Activated T-cell treated with anti-CD3 and anti-CD28 coated beads for 48 hours (primary cell): ENCODE measurements around the gene CTDP1.

Source experiments
- DNase-seq: peaks from one replicate; pipeline ENCODE4 v3.0.0-alpha.2; 2020; ENCODE audit warnings: low read depth

The CTDP1 gene

GRCh38 chr18:79763407-79763806 lies 83.8 kb downstream of the CTDP1 start:
- no peak for DNase-seq

GRCh38 chr18:79764131-79764530 lies 84.5 kb downstream of the CTDP1 start:
- DNase-seq = no peak

DNA sequence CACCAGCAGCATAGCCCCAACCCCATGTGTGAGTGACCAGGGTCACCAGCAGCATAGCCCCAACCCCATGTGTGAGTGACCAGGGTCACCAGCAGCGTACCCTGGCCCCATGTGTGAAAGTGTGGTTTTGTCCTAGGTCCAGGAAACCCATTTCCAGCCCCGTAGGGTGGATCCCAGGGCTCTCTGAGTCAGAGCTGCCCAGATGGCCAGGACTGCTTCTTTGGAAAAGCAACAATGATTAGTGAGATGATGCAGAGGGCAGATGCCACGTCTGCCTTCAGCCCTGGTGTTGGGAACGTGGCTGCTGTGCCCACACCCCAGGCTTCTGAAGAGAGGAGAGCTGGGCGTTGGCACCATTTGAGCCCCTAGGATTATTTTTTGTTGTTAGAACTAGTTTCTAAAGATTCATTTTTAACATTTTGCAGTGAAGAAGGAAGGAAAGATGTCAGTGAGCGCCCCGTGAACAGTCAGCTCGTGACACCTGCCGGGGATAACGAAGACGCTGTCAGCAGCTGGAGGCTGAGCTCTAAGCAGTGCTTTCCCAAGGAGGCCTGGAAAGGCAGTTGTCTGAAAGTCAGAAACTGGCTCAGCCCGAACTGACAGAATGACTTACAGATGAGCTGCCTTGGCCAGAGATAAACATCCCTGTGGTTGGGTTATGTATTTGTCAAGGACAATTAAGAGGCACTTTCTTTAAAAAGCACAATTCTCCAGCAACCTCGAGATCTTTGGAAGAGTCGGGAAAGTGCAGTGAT lies 86.1 kb downstream of the CTDP1 start:
- DNase-seq = no peak

- no peak for DNase-seq
These were observed 86.7 kb downstream of the CTDP1 start for GRCh38 chr18:79766308-79766707.

GRCh38 chr18:79768745-79769144 lies 89.1 kb downstream of the CTDP1 start:
- DNase-seq = no peak

GRCh38 chr18:79769698-79770500 lies 90.3 kb downstream of the CTDP1 start:
- DNase-seq = no peak

DNA sequence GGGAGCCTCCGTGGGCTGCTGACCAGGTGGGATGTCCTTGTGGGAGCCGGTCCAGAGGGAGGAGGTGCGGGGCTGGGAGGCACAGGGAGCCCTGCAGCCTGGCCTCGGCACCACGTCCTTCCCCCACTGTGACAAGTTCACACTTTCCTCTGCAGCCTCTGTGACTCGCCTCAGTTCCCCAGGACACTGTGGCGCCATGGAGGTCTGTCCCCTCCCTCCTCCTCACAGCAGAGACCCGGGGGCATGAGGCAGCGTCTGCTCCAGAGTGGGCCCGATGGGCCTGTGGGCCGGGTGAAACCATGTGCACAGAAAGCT lies 90.9 kb downstream of the CTDP1 start:
- no peak for DNase-seq

GRCh38 chr18:79770826-79771225 lies 91.2 kb downstream of the CTDP1 start:
- DNase-seq = no peak

- no peak for DNase-seq
These were observed 92.0 kb downstream of the CTDP1 start for GRCh38 chr18:79771446-79772107.

DNA sequence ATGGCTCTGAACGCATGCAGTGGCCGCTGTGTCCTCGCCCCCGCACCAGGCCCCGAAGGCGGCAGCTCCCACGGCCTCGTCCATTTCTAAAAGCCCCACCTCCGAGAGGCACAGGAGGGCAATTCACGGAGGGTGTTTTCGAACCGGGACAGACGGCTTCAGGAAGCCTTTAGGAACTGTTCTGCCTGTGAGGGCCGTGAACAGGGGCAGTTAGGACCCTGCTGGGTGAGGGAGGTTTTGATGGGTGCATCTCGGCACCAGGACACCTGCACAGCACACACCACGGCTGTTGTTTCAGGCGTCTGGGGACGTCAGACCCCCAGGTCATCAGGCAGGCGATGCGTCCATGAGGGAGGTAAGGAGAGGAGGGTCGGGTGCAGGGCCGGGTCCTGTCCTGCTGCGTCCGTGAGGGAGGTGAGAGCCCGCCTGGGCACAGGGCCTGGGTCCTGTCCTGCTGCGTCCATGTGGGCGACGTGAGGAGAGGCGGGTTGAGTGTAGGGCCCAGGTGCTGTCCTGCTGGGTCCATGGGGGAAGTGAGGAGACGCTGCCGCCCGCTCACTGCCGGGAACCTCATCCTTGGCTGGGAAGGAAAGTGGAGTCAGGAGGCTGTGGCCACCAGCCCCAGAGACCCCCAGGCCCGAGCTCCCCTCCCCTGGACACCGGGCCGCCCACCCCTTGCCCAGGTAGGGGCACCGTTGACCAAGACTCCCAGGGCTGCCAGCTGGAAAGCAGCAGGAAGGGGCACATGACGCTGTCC lies 92.7 kb downstream of the CTDP1 start:
- DNase-seq = no peak

DNA sequence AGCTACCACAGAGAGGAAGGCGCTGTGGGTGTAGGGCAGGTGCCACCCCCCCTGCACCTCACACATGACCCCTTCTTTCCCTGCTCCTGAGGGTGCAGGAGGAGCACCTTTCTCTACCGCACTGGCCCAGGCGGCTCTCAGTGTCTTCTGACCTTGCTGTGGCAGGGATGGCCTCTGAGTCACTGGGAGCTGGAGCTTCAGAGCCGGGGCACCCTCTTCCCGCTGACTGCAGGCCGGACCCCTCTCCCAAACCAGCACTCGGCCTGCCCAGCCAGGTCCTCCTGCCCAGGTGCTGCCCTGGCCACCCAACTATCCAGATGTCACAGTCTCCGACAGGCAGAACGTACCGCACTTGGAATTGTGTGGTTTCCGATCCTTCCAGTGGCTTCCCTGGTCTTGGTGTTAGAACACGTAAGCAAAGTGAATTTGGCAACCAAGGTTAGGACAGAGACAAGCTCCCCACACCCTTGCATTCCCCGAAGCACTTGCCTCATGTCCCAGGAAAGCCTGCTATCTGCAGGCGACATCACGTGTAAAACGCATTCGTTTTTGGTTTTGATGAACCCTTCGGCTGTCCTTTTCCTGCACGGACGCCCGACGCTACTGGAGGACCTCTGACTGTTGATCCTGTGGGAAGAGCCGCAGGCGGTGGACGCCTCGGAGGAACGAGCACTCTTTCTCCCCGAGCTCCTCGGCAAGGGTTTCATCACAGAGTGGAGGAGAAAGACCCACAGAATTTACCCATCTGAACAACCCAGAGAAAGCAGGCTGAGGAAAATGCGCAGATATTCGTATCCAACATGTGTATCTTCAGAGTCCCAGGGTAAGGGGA lies 93.5 kb downstream of the CTDP1 start:
- DNase-seq = no peak

DNA sequence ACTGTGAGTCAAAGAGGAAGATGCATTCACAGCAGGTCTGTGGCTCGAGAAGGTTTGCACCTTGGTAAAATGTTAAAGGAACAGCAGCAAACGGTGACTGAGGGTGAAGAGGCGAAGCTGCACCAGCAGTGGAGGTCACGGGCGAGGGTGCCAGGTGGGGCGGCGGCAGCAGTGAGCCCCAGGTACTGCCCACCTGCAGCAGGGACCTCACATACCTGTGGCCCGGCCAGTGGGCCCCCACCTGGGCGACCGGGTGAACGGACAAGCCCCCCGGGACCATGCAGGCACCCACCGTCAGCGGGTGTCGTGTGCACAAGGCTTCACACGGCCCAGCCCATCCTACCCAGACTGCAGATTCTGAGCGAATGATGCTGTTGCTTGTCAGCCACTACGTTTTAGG lies 94.5 kb downstream of the CTDP1 start:
- no peak for DNase-seq

DNA sequence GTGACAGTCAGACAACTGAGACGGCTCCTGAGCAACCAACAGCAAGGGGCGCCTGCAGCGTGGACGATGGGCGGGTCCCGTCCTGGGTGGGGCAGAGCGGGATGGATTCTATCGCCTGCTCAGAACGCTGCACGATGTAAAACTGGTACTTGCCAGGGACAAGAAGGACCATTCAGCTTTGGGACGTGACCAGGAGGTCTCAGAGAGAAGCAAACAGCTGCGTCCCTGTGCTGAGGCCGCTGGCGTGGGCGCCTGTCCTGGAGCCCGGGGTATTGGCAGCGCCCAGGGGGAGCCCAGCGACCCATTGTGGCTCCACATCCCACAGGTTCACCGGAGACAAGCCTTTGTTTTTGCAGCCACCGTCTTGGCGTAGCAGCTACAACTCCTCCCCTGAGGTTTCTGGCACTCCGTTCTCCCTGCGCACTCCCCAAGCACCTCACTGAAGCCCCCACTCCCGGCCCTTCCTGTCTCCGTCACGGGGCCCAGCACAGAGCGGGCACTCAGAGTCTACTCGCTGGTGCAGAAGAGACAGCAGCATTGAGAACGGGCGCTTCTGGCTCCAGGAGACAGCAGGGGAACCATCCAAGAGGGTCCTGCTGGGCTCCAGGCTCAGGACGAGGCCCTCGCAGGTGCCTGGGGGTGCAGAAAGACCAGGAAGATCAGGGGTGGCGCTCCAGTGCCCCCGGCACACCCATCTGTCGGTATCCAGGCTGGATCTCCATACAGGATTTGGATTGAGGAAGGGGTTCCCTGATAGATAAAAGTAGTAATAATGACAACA lies 96.0 kb downstream of the CTDP1 start:
- DNase-seq = no peak

DNA sequence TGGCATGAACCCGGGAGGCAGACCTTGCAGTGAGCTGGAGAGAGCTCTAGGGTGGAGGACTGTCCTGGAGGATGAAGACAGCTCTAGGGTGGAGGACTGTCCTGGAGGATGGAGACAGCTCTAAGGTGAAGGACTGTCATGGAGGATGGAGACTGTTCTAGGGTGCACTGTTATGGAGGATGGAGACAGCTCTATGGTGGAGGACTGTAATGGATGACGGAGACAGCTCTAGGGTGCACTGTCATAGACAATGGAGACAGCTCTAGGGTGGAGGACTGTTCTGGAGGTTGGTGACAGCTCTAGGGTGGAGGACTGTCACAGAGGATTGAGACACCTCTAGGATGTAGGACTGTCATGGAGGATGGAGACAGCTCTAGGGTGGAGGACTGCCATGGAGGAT lies 97.1 kb downstream of the CTDP1 start:
- no peak for DNase-seq

- DNase-seq = no peak
These were observed 98.7 kb downstream of the CTDP1 start for GRCh38 chr18:79778291-79778791.

GRCh38 chr18:79779021-79779699 lies 99.6 kb downstream of the CTDP1 start:
- DNase-seq = no peak

DNA sequence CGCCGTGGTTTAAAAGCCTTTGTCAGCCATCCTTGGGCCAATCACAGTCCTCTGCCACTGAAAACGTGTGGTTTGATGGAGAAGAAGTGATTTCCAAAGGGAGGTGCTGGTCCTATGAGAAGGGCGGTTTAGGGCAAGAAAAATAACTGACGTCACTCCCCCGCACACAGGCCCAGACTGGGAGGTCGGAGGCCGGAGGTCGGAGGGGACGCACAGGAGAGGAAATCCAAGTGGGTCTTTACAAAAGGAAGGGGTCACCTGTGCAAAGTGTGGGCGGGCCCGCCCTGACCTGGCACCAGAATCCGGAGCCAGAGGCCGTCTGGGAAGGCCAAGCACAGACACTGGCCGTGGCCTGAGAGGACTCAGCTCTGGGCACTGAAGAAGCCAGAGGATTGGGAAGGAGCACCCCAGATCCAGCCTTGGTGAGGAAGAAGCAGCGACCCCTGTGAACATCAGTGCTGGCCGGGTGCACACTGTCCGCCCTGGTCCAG lies 100.1 kb downstream of the CTDP1 start:
- no peak for DNase-seq

DNA sequence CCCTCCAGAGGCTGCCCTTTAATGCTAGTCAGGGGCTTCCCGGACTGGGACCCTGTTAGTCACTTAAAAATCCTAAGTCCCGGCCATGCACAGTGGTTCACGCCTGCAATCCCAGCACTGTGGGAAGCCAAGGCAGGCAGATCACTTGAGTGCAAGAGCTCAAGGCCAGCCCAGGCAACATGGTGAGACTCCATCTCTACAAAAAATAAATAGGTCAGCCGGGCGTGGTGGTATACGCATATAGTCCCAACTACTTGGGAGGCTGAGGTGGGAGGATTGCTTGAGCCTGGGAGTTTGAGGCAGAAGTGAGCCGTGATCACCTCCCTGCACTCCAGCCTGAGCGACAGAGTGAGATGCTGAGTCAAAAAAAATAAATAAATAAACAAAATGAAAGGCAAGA lies 100.9 kb downstream of the CTDP1 start:
- no peak for DNase-seq

DNA sequence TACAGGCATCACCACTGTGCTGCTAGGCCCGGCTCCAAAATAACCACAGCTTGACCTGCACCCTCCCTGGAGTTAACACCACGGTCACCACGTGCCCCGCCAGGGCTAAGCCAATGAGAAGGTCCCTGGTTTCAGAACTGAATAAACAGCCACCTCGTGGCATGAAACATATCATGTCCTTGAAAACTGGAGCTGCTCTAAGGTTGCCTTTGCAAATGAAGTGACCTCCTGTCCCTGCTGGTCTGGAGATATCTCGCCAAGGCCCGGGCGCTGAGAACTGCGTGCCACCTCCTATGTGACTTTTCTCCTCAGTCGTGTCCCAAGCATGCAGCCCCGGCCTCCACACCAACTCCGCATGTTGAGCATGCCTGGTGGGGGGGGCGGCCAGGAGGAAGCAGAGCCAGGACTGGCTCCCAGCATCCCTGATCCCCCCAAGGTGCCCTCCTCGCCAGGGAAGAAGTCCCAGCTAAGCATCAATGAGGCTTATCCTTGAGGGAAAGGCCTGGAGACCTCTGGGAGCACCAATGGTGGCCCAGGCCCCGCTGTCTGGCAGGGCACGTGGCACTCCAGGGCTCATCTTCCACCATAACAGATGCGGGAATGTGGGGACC lies 101.8 kb downstream of the CTDP1 start:
- no peak for DNase-seq
